ENCODE measurements around the gene SNTG2. TPM values are rescaled to one million over a fixed set of nuclear protein-coding genes. Genes with fewer than 3 reads are reported as not detected.

The SNTG2 gene
- total RNA-seq, 1 donor from 2014 or later = 11.8 TPM

GRCh38 chr2:1049691-1050090, 99.0 kb downstream of the SNTG2 start:
- no peaks in the 10 kb centered on the region for H3K36me3 ChIP-seq
- H3K4me1 ChIP-seq = no peaks in the 10 kb centered on the region
- TF ChIP-seq POLR2AphosphoS5 (IDR thresholded peaks at IDR 0.05; ENCODE audit: insufficient read depth in 1 of 2, low read depth in 1 of 2) = no peak
- no peak for TF ChIP-seq POLR2A (IDR thresholded peaks at IDR 0.05)
- TF ChIP-seq CTCF (IDR thresholded peaks at IDR 0.05) = no peak
- no peak for DNase-seq (ENCODE audit: extremely low spot score in 2 of 2)
- intact Hi-C loops (cut with DNase I) = no loop called here
- H3K9me3 ChIP-seq = no peaks in the 10 kb centered on the region
- no peak overlapping the region for H3K4me3 ChIP-seq
- no peaks in the 10 kb centered on the region for H3K27me3 ChIP-seq
- H3K27ac ChIP-seq = no peak overlapping the region

- Histone ChIP-seq H3K9me3 (no peaks in the 10 kb centered on the region), H3K4me3 (no peak overlapping the region), H3K27ac (no peak overlapping the region), H3K36me3 (no peaks in the 10 kb centered on the region), H3K27me3 (no peaks in the 10 kb centered on the region), H3K4me1 (no peaks in the 10 kb centered on the region)
- intact Hi-C loops (cut with DNase I) = no loop called here
- no peak for DNase-seq (ENCODE audit: extremely low spot score in 2 of 2)
- TF ChIP-seq CTCF (IDR thresholded peaks at IDR 0.05) = no peak
- TF ChIP-seq POLR2AphosphoS5 (IDR thresholded peaks at IDR 0.05; ENCODE audit: insufficient read depth in 1 of 2, low read depth in 1 of 2) = no peak
- no peak for TF ChIP-seq POLR2A (IDR thresholded peaks at IDR 0.05)
Observed at GRCh38 chr2:1051075-1051474, 100.4 kb downstream of the SNTG2 start.

GRCh38 chr2:1052771-1053191, 102.1 kb downstream of the SNTG2 start:
- TF ChIP-seq CTCF (IDR thresholded peaks at IDR 0.05) (no peak), POLR2AphosphoS5 (IDR thresholded peaks at IDR 0.05; ENCODE audit: insufficient read depth in 1 of 2, low read depth in 1 of 2) (no peak), POLR2A (IDR thresholded peaks at IDR 0.05) (no peak)
- no peak for DNase-seq (ENCODE audit: extremely low spot score in 2 of 2)
- no peaks in the 10 kb centered on the region for H3K9me3 ChIP-seq
- no peaks in the 10 kb centered on the region for H3K27me3 ChIP-seq
- H3K36me3 ChIP-seq = no peaks in the 10 kb centered on the region
- no peak overlapping the region for H3K4me3 ChIP-seq
- no peak overlapping the region for H3K27ac ChIP-seq
- intact Hi-C loops (cut with DNase I) = no loop called here
- H3K4me1 ChIP-seq = no peaks in the 10 kb centered on the region

- no peak overlapping the region for H3K27ac ChIP-seq
- intact Hi-C loops (cut with DNase I) = no loop called here
- no peaks in the 10 kb centered on the region for H3K27me3 ChIP-seq
- no peak overlapping the region for H3K4me3 ChIP-seq
- no peaks in the 10 kb centered on the region for H3K36me3 ChIP-seq
- TF ChIP-seq POLR2A (IDR thresholded peaks at IDR 0.05) = no peak
- no peak for TF ChIP-seq CTCF (IDR thresholded peaks at IDR 0.05)
- no peak for TF ChIP-seq POLR2AphosphoS5 (IDR thresholded peaks at IDR 0.05; ENCODE audit: insufficient read depth in 1 of 2, low read depth in 1 of 2)
- H3K4me1 ChIP-seq = no peaks in the 10 kb centered on the region
- no peak for DNase-seq (ENCODE audit: extremely low spot score in 2 of 2)
- H3K9me3 ChIP-seq = no peaks in the 10 kb centered on the region
Observed at GRCh38 chr2:1053786-1054185, 103.1 kb downstream of the SNTG2 start.

GRCh38 chr2:1054399-1054798, 103.8 kb downstream of the SNTG2 start:
- no peaks in the 10 kb centered on the region for H3K27me3 ChIP-seq
- no peaks in the 10 kb centered on the region for H3K36me3 ChIP-seq
- H3K4me1 ChIP-seq = no peaks in the 10 kb centered on the region
- H3K27ac ChIP-seq = no peak overlapping the region
- no peak for DNase-seq (ENCODE audit: extremely low spot score in 2 of 2)
- no peaks in the 10 kb centered on the region for H3K9me3 ChIP-seq
- no peak for TF ChIP-seq POLR2AphosphoS5 (IDR thresholded peaks at IDR 0.05; ENCODE audit: insufficient read depth in 1 of 2, low read depth in 1 of 2)
- no peak for TF ChIP-seq POLR2A (IDR thresholded peaks at IDR 0.05)
- TF ChIP-seq CTCF (IDR thresholded peaks at IDR 0.05) = no peak
- intact Hi-C loops (cut with DNase I) = no loop called here
- no peak overlapping the region for H3K4me3 ChIP-seq
